AG04449 (cell line): ENCODE data around the gene NKG7.

Experiments used
- CTCF ChIA-PET: fragments of 350-600 bp; formaldehyde crosslinking; extraction: SDS; loops from one replicate; lab custom pipeline; 2021; ENCODE audit warnings: antibody characterized with exemption; lab: Yijun Ruan, JAX
- POLR2A ChIA-PET: fragments of 400-600, 350-600 bp; formaldehyde crosslinking; extraction: SDS; loops from one replicate; lab custom pipeline; 2020; ENCODE audit warnings: antibody characterized with exemption, inconsistent platforms; lab: Yijun Ruan, JAX
- DNase-seq: peaks from one replicate; pipeline ENCODE4 v3.0.0-alpha.2; 2010; ENCODE audit warnings: low read depth, low spot score
- H3K4me3 ChIP-seq: 2 replicates; pipeline ENCODE4 v1.5.1; 2011; ENCODE audit warnings: low read depth, mild to moderate bottlenecking, control low read depth, low read length
- TF ChIP-seq, protein P1 (sequence below): IDR thresholded peaks from one replicate; pipeline ENCODE4 v1.5.1; 2011; ENCODE audit warnings: mild to moderate bottlenecking, moderate library complexity, low read length, control low read depth, inconsistent platforms; ENCODE audit not compliant: insufficient read depth; ENCODE audit errors: missing control alignments

NKG7 gene

DNA sequence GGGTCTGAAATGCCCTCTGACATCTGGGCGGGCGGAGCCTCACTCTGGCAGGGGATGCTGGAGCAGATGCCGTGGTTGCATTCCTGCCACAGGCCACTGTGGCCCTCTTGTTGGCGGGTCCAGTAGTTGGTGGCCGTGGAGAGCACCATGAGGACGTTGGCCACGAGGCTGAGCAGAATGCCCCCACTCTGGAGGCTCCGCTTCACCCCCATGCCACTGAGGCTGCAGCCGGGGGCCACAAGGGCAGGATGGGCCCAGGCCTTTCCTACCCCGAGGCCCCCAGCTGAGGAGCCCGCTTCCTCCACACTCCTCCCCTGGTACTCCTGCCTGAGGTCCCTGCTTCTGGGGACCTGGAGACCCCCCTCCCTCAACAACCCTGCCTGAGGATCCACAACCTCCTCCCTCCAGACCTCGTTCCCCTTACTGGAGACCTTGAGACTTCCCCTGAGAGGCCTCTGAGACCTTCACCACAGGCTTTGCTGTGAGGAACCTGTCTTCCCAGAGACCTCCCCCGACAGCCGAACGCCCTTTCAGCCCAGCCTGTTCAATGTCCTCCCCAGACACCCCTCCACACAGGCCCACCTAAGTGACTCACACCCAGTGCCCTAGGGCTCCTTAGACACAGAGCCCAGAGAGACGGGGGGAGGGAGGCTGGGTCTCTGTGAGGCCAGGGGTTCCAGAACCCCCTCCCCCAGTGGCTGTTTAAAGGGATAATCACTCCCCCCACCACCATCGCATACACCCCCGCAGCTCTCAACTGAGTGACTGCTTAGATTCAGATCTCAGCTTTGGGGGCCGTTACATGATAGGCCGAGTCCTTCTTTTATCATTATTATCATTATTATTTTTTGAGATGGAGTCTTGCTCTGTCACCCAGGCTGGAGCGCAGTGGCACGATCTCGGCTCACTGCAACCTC is 3.8 kb downstream of the NKG7 start, which contains the start of gene CLDND2:
CLDND2 (minus strand) TSS at position 638 of the 917 bp plus-strand sequence; CDS start at position 212, 426 bp downstream.
- DNase-seq = no peak
- H3K4me3 ChIP-seq = peak within 1 kb of the TSS; percentile 89
- CTCF ChIA-PET = interaction anchor here (0.6 to 1.8 kb wide), 7 partner anchors 24 to 53 kb away, joined by 3 to 10 read pairs (median 4); no protein-coding TSS in a partner anchor
- POLR2A ChIA-PET = interaction anchor here (1.0 to 2.3 kb wide), 6 partner anchors 9 to 320 kb away, joined by 3 to 14 read pairs (median 4); partner anchors contain the start of genes LIM2 and ZNF175
- TF ChIP-seq, protein P1, sequence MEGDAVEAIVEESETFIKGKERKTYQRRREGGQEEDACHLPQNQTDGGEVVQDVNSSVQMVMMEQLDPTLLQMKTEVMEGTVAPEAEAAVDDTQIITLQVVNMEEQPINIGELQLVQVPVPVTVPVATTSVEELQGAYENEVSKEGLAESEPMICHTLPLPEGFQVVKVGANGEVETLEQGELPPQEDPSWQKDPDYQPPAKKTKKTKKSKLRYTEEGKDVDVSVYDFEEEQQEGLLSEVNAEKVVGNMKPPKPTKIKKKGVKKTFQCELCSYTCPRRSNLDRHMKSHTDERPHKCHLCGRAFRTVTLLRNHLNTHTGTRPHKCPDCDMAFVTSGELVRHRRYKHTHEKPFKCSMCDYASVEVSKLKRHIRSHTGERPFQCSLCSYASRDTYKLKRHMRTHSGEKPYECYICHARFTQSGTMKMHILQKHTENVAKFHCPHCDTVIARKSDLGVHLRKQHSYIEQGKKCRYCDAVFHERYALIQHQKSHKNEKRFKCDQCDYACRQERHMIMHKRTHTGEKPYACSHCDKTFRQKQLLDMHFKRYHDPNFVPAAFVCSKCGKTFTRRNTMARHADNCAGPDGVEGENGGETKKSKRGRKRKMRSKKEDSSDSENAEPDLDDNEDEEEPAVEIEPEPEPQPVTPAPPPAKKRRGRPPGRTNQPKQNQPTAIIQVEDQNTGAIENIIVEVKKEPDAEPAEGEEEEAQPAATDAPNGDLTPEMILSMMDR = no peak

DNA sequence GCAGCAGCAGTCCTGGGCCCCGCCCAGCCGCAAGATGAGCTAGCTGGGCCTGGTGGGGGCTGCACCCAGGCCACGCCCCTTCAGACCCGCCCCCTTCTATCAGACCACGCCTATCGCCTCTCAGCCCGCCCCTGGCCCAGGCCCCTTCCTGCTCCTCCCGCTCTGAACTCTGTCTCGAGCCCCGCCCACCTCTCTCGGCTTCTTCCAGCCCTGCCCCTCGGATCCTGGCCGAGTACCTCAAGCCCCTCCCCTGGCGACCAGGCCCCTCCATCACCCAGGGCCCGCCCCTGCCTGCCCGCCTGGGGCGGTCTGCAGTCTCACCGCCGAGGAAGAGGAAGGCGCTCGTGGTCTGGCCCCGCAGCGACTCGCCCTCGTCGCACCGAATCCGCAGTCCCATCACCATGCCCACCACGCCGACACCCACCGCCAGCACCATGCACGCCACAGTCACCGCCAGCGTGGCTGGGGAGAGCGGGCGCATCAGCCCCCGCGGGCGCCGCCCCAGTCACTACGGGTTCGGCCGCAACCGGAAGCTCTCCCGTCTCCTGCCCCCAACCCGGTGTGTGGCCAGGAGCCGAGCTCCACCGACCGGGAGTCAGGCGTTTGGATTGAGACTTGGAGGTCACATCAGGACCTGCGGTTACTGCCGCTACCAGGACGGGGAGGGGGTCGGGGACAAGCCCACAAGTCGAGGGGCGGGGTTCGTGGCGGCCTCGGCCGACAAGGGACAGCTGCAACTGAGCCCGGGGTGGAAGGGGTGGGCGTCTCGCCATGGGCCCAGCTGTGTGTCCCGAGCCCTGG is 4.7 kb downstream of the NKG7 start:
- CTCF ChIA-PET = interaction anchor here (0.6 to 1.8 kb wide), 5 partner anchors 27 to 54 kb away, joined by 3 to 10 read pairs (median 4); no protein-coding TSS in a partner anchor
- peak; percentile 92 for DNase-seq

DNA sequence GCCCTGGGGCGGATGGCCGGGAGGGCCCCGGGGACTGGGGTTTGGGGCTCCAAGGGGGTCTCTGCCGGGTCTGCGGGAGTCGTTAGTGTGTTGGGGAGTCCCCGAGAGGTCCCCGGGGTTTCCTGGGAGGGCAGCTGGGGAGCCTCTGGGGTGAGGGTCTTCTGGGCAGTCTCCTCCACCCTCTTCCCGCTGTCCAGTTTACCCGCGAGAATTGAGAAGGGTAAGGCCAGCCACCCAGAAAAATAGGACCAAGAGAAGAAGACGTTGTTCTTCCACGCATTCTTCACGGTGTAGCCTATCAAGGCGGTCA is 5.2 kb downstream of the NKG7 start:
- H3K4me3 ChIP-seq = peak overlapping the region; percentile 64
- no peak for DNase-seq
- ChIA-PET POLR2A (interaction anchor here (1.1 to 2.3 kb wide), 5 partner anchors 8 to 322 kb away, joined by 3 to 14 read pairs (median 5); partner anchors contain the start of genes LIM2 and ZNF175), CTCF (interaction anchor here (1.3 to 1.8 kb wide), 2 partner anchors 27 to 54 kb away, joined by 4 to 10 read pairs; no protein-coding TSS in a partner anchor)
- TF ChIP-seq, protein P1 = no peak

More for the DNA sequence above, 4.7 kb downstream of the NKG7 start:
- POLR2A ChIA-PET = interaction anchor here (1.0 to 2.3 kb wide), 6 partner anchors 8 to 321 kb away, joined by 3 to 14 read pairs (median 4); partner anchors contain the start of genes LIM2 and ZNF175
- TF ChIP-seq, protein P1 = no peak
- H3K4me3 ChIP-seq = peak overlapping the region; percentile 89

DNA sequence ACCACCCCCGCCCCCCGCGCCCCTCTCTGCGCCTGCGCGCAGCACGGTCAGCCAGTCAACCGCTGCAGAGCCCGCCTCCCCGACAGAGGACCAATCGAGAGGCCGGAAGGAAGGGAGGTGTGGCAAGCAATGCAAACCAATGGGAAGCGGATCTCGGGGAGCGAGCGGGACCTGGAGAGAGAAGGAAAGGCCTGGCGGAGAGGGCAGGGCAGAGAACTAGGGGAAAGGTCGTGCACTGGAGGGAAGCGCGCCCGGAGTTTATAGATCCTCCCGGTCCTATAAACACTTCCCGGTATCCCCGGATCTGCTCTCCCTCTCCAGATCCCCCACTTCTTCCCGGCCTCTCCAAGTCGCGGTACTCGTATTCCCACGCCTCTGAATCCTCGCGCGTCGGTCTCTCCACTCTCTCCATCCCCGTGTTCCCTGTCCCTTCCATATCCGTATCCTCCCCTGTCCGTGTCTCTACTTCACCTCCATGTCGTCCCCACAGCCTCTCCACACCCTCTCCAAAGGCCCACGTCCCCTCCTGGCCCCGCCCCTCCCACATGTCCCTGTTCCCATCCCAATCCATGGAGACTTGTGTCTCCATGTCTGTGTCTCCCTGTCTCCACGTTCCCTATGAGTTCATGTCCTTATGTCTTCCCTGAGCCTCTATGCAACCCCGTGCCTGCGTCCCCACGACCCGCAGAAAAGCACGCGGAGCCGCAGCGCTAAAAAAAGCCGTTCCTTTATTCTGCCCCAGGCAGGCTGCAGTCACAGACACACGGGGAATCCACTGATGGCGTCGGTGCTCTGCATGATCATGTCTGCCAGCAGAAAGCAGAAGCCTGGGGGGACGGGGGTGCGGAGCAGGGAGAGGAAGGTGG is 5.8 kb downstream of the NKG7 start:
- ChIA-PET CTCF (interaction anchor here (0.6 to 1.8 kb wide), 3 partner anchors 27 to 55 kb away, joined by 4 to 10 read pairs (median 4); no protein-coding TSS in a partner anchor), POLR2A (interaction anchor here (1.2 to 2.3 kb wide), 3 partner anchors 27 to 322 kb away, joined by 6 to 14 read pairs (median 7); no protein-coding TSS in a partner anchor)
- H3K4me3 ChIP-seq = peak overlapping the region; percentile 96
- TF ChIP-seq, protein P1 = no peak
- peak; percentile 82 for DNase-seq

DNA sequence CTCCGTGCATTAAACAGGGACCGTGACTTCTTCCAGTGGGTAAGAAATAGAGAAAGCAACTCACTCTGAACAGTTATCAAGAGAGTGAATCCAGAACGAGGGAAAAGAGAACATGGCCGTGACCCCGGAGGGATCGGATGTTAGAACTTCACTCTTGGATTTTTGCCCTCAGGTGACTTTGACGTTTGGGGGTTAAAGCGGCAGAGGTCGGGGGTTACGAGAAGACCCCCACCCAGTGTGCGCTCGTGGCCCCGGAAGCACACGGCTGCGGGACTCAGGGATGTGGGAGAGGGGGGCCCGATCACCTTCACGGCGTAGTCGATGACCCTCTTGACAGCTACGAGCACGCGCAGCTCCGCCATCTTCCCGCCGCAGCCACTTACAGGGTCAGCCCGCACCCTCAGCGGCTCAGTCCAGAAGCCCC is 6.5 kb downstream of the NKG7 start, which contains the start of gene ETFB:
ETFB (minus strand) TSS at position 424 of the 424 bp plus-strand sequence; CDS start at position 362, 62 bp downstream.
- CTCF ChIA-PET = interaction anchor here (0.6 kb wide), 2 partner anchors 28 to 55 kb away, joined by 3 to 4 read pairs; no protein-coding TSS in a partner anchor
- POLR2A ChIA-PET = interaction anchor here (1.2 kb wide), 1 partner anchor 27 kb away, joined by 7 read pairs; no protein-coding TSS in a partner anchor
- H3K4me3 ChIP-seq = peak within 1 kb of the TSS; percentile 96
- TF ChIP-seq, protein P1 = no peak
- no peak for DNase-seq
